ENCODE measurements around the gene RABGEF1.

GRCh38 chr7:66696774-66697191, 43.8 kb upstream of the RABGEF1 start:
- TF ChIP-seq POLR2AphosphoS5 (IDR thresholded peaks at IDR 0.05; ENCODE audit: low read depth, low read length) = no peak
- TF ChIP-seq POLR2A (IDR thresholded peaks at IDR 0.05; ENCODE audit: low read depth, low read length) = no peak
- no peak for TF ChIP-seq SPI1 (IDR thresholded peaks at IDR 0.05; ENCODE audit: low read depth, low read length)

All from GM12891 (cell line).